CD4-positive, alpha-beta T cell (primary cell): Measurements from ENCODE around the gene GMCL2. TPM values are rescaled to one million over a fixed set of nuclear protein-coding genes. Genes with fewer than 3 reads are reported as not detected.
A peak's percentile ranks its signal among the peaks of the same experiment; 100 is the strongest.

Source experiments
- ATAC-seq: fragments of 200-7000 bp; cut with Tn5 transposase; one replicate; pipeline ENCODE4 v1.10.0; 2022; ENCODE audit warnings: mild to moderate bottlenecking; ENCODE audit not compliant: poor library complexity
- CTCF ChIA-PET: fragments of 350-600 bp; sonication (Branson Sonifier 250); formaldehyde crosslinking; loops from one replicate; lab custom pipeline; 2021; ENCODE audit warnings: antibody characterized with exemption, inconsistent platforms; lab: Charles Lee
- POLR2A ChIA-PET: fragments of 350-600 bp; sonication (Branson Sonifier 250); formaldehyde crosslinking; loops from one replicate; lab custom pipeline; 2021; ENCODE audit warnings: antibody characterized with exemption, inconsistent platforms; lab: Charles Lee
- DNase-seq, 14 experiments: peaks; one replicate each; pipeline ENCODE4 v3.0.0-alpha.2; 2013 to 2020; ENCODE audit warnings: mixed read lengths in 2 of 14
- H3K27ac ChIP-seq, 2 donors: one replicate each; pipeline versions ENCODE4 v1.5.1 to v1.7.0; 2013; ENCODE audit warnings: low read length in 2 of 2, low read depth in 1 of 2, mild to moderate bottlenecking in 1 of 2
- H3K27me3 ChIP-seq, 2 experiments: 1 replicate in 1 of 2; 2 replicates in 1 of 2; pipeline versions ENCODE4 v1.6.1 to v1.7.0; 2013; ENCODE audit warnings: low read length in 2 of 2, control low read depth in 1 of 2, mild to moderate bottlenecking in 1 of 2, moderate library complexity in 1 of 2; ENCODE audit not compliant: insufficient read depth in 2 of 2, control insufficient read depth in 1 of 2
- H3K36me3 ChIP-seq: one replicate; pipeline ENCODE4 v1.6.1; 2013; ENCODE audit warnings: low read length, control low read depth; ENCODE audit not compliant: insufficient read depth
- H3K4me1 ChIP-seq: one replicate; pipeline ENCODE4 v1.6.1; 2013; ENCODE audit warnings: low read length, control low read depth; ENCODE audit not compliant: insufficient read depth
- H3K4me3 ChIP-seq: one replicate; pipeline ENCODE4 v1.5.1; 2013; ENCODE audit warnings: mild to moderate bottlenecking, low read length, moderate library complexity
- H3K9me3 ChIP-seq, 2 experiments: 1 replicate in 1 of 2; 2 replicates in 1 of 2; pipeline versions ENCODE4 v1.6.1 to v1.7.0; 2013; ENCODE audit warnings: low read length in 2 of 2, mild to moderate bottlenecking in 2 of 2, control low read depth in 1 of 2, moderate library complexity in 1 of 2; ENCODE audit not compliant: control insufficient read depth in 1 of 2, insufficient read depth in 1 of 2
- H3K27ac Mint-ChIP-seq: one replicate; pipeline ENCODE4 v1.8.0; 2020; ENCODE audit warnings: mixed read lengths
- H3K27me3 Mint-ChIP-seq: one replicate; pipeline ENCODE4 v1.8.0; 2021; ENCODE audit warnings: mixed read lengths
- H3K36me3 Mint-ChIP-seq: one replicate; pipeline ENCODE4 v1.8.0; 2021; ENCODE audit warnings: low read depth, mixed read lengths
- H3K4me1 Mint-ChIP-seq: one replicate; pipeline ENCODE4 v1.8.0; 2021; ENCODE audit warnings: low read depth, mixed read lengths
- H3K4me3 Mint-ChIP-seq: one replicate; pipeline ENCODE4 v1.8.0; 2020; ENCODE audit warnings: mild to moderate bottlenecking, mixed read lengths
- H3K9me3 Mint-ChIP-seq: one replicate; pipeline ENCODE4 v1.8.0; 2020; ENCODE audit warnings: mixed read lengths
- intact Hi-C, 2 experiments: fragments of 100-400 bp; cut with DNase I in 1 of 2; cut with micrococcal nuclease in 1 of 2; formaldehyde crosslinking; loops; one replicate each; pipeline versions ENCODE4 v1.15.1 to v1.9.0; 2023 to 2025; cut with DNase I, micrococcal nuclease
- total RNA-seq, 174 experiments: library from RNA in 2 of 174; stranded (reverse) in 2 of 174; gene quantifications; one replicate each; pipeline ENCODE4 v1.2.3 and lab custom pipeline; 2021 to 2026
- TF ChIP-seq, protein P1 (sequence below): fragments of 200-600 bp; IDR thresholded peaks from one replicate; pipeline ENCODE4 v1.8.0; 2022; ENCODE audit warnings: antibody characterized with exemption, mild to moderate bottlenecking

Gene GMCL2
- total RNA-seq, 2 experiments from 2014 or later, result not detected

DNA sequence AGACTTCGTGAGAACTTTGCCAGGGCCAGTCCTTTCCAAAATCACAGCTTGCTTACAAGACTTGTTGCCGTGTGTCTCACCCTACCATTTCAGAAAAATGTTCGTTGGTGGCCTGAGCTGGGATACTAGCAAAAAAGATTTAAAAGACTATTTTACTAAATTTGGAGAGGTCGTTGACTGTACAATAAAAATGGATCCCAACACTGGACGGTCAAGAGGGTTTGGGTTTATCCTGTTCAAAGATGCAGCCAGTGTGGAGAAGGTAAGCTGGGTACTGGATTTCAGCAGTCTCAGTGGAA lies 18.5 kb upstream of the GMCL2 start:
- peaks cover 47% of the 10 kb centered on the region for H3K4me1 Mint-ChIP-seq
- Histone ChIP-seq H3K9me3 (no peaks in the 10 kb centered on the region), H3K27me3 (no peaks in the 10 kb centered on the region), H3K36me3 (peaks cover 45% of the 10 kb centered on the region), H3K27ac (peak overlapping the region; percentile 9 to 25), H3K4me1 (peaks cover 35% of the 10 kb centered on the region), H3K4me3 (peak overlapping the region; percentile 97)
- ChIA-PET POLR2A (interaction anchor here (0.7 to 2.2 kb wide), 5 partner anchors 9 to 1353 kb away, joined by 3 to 10 read pairs (median 4); partner anchors contain the start of genes NHP2 and PHYKPL), CTCF (no interaction called here)
- TF ChIP-seq, protein P1, sequence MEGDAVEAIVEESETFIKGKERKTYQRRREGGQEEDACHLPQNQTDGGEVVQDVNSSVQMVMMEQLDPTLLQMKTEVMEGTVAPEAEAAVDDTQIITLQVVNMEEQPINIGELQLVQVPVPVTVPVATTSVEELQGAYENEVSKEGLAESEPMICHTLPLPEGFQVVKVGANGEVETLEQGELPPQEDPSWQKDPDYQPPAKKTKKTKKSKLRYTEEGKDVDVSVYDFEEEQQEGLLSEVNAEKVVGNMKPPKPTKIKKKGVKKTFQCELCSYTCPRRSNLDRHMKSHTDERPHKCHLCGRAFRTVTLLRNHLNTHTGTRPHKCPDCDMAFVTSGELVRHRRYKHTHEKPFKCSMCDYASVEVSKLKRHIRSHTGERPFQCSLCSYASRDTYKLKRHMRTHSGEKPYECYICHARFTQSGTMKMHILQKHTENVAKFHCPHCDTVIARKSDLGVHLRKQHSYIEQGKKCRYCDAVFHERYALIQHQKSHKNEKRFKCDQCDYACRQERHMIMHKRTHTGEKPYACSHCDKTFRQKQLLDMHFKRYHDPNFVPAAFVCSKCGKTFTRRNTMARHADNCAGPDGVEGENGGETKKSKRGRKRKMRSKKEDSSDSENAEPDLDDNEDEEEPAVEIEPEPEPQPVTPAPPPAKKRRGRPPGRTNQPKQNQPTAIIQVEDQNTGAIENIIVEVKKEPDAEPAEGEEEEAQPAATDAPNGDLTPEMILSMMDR, result no peak
- ATAC-seq (no peak), DNase-seq (no peak)
- peak overlapping the region; percentile 85 for H3K4me3 Mint-ChIP-seq
- H3K27ac Mint-ChIP-seq, result peak overlapping the region; percentile 83
- H3K27me3 Mint-ChIP-seq, result peaks cover 4% of the 10 kb centered on the region
- H3K36me3 Mint-ChIP-seq, result peaks cover 60% of the 10 kb centered on the region
- intact Hi-C loops, result loop anchor here in 1 of 2 experiments (1.0 to 10.0 kb wide), 3 partner anchors 27 to 1561 kb away; partner anchors contain the start of genes NHP2, PHYKPL and TSPAN17
- H3K9me3 Mint-ChIP-seq, result no peaks in the 10 kb centered on the region

DNA sequence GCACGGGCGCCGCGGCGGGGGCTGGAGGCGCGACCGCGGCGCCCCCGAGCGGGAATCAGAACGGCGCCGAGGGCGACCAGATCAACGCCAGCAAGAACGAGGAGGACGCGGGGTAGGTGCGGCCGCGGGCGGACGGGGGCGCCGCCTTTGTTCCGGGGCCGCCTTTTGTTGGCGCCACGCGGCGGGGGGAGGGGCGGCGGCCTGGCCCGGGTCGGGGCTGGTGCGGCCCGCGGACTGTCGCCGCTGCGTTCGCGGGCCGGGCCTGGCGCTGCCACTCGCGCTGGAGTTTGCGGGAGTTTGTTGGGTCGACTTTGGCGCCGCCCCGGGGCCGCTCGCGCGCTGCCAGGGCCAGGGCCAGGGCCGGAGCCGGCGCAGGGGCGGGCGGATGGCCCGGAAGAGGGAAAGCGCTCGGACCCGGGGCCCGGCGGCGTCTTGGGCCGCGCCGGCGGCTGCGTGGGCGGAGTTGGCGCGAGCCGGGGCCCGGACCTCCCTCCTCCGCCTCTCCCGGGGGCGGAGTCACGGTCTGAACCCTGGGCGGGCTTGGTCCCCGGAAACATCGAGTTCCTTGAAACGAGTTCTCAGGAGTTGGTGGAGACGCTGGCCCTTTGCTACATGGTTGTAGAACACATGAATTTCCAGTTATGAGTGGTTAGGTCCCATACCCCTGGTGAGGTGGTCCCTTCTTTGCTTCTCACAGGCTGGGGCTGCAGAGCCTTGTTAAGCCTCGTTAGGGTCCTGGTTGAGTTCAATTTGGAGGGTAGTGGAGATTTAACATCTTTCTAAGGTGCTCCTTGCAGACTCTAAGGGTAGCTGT lies 18.0 kb upstream of the GMCL2 start:
- H3K27ac Mint-ChIP-seq, result peak overlapping the region; percentile 83
- Histone ChIP-seq H3K27ac (peak overlapping the region; percentile 25 to 62), H3K4me1 (peaks cover 35% of the 10 kb centered on the region), H3K4me3 (peak overlapping the region; percentile 97), H3K27me3 (no peaks in the 10 kb centered on the region), H3K36me3 (peaks cover 40% of the 10 kb centered on the region), H3K9me3 (no peaks in the 10 kb centered on the region)
- ChIA-PET POLR2A (interaction anchor here (0.7 to 2.2 kb wide), 21 partner anchors 8 to 1757 kb away, joined by 3 to 19 read pairs (median 4); partner anchors contain the start of genes FAF2, HNRNPH1, NHP2 and PHYKPL), CTCF (interaction anchor here (1.1 to 1.4 kb wide), 2 partner anchors 30 to 84 kb away, joined by 3 to 7 read pairs; no protein-coding TSS in a partner anchor)
- DNase-seq (peak; percentile 37 to 85 (median 68)), ATAC-seq (peak; percentile 48)
- H3K9me3 Mint-ChIP-seq, result no peaks in the 10 kb centered on the region
- H3K36me3 Mint-ChIP-seq, result peaks cover 54% of the 10 kb centered on the region
- peak overlapping the region; percentile 100 for H3K4me3 Mint-ChIP-seq
- intact Hi-C loops, result loop anchor here in 1 of 2 experiments (1.0 to 10.0 kb wide), 3 partner anchors 27 to 1560 kb away; partner anchors contain the start of genes FAM193B, PHYKPL and TSPAN17
- peaks cover 4% of the 10 kb centered on the region for H3K27me3 Mint-ChIP-seq
- TF ChIP-seq, protein P1, result no peak
- H3K4me1 Mint-ChIP-seq, result peaks cover 43% of the 10 kb centered on the region

GRCh38 chr5:178204182-178204934 lies 17.2 kb upstream of the GMCL2 start, which contains the start of gene HNRNPAB:
Gene HNRNPAB (plus strand): TSS chr5:178204533. CDS start chr5:178204838, 305 bp downstream.
- Histone ChIP-seq H3K4me1 (peaks cover 35% of the 10 kb centered on the region), H3K4me3 (peak within 1 kb of the TSS; percentile 97), H3K36me3 (peaks cover 32% of the 10 kb centered on the region), H3K9me3 (no peaks in the 10 kb centered on the region), H3K27me3 (no peaks in the 10 kb centered on the region), H3K27ac (peak within 1 kb of the TSS; percentile 29 to 62)
- peaks cover 40% of the 10 kb centered on the region for H3K4me1 Mint-ChIP-seq
- H3K36me3 Mint-ChIP-seq, result peaks cover 46% of the 10 kb centered on the region
- peaks cover 4% of the 10 kb centered on the region for H3K27me3 Mint-ChIP-seq
- ATAC-seq (peak; percentile 81), DNase-seq (peak; percentile 93 to 99 (median 97))
- POLR2A ChIA-PET, result interaction anchor here (0.7 to 2.2 kb wide), 24 partner anchors 9 to 1843 kb away, joined by 3 to 19 read pairs (median 4); partner anchors contain the start of genes CLK4, FAF2, HNRNPH1 and KIAA1191
- CTCF ChIA-PET, result interaction anchor here (1.1 to 1.4 kb wide), 3 partner anchors 31 to 83 kb away, joined by 3 to 7 read pairs (median 3); partner anchors contain the start of gene NHP2
- TF ChIP-seq, protein P1, result no peak
- intact Hi-C loops, result loop anchor here in 1 of 2 experiments (5.0 to 10.0 kb wide), 2 partner anchors 652 to 1560 kb away; partner anchors contain the start of genes FAM193B and TSPAN17
- peak within 1 kb of the TSS; percentile 93 for H3K27ac Mint-ChIP-seq
- H3K9me3 Mint-ChIP-seq, result no peaks in the 10 kb centered on the region
- peak within 1 kb of the TSS; percentile 100 for H3K4me3 Mint-ChIP-seq
